PC-3 (cell line): Measurements from ENCODE around the gene GCKR. TPM values are rescaled to one million over a fixed set of nuclear protein-coding genes. Genes with fewer than 3 reads are reported as not detected.

Experiments
- ATAC-seq: fragments of 200-7000 bp; cut with Tn5 transposase; 2 replicates; pipeline ENCODE4 v1.9.1; 2020; ENCODE audit warnings: mild to moderate bottlenecking, moderate library complexity
- BruUV-seq: library from RNA; stranded (reverse); fragments of 400-500 nt; replicated peaks from 2 replicates; lab custom pipeline; 2021; lab: Mats Ljungman, UMichigan
- CTCF ChIA-PET: fragments of 300-600 bp; sonication (Branson Sonifier 250); formaldehyde crosslinking; loops from one replicate; lab custom pipeline; 2022; ENCODE audit warnings: antibody characterized with exemption; lab: Charles Lee
- POLR2A ChIA-PET: fragments of 300-600 bp; sonication (Branson Sonifier 250); formaldehyde crosslinking; loops from one replicate; lab custom pipeline; 2022; ENCODE audit warnings: antibody characterized with exemption; ENCODE audit not compliant: unreplicated experiment; lab: Charles Lee
- DNase-seq: peaks from one replicate; pipeline ENCODE4 v3.0.0-alpha.2; 2015
- H2AFZ ChIP-seq: fragments of 300-600 bp; sonication (generic); 2 replicates; pipeline ENCODE4 v1.6.0; 2016; ENCODE audit warnings: antibody characterized with exemption, low read length
- H3F3A ChIP-seq: fragments of 300-600 bp; sonication (generic); one replicate; pipeline ENCODE4 v1.6.0; 2017; ENCODE audit warnings: antibody characterized with exemption, low read length, control low read depth, mild to moderate bottlenecking; ENCODE audit not compliant: unreplicated experiment
- H3K27ac ChIP-seq: fragments of 300-600 bp; sonication (generic); 2 replicates; pipeline ENCODE4 v1.5.1; 2016; ENCODE audit warnings: mild to moderate bottlenecking, low read length
- H3K27me3 ChIP-seq: fragments of 300-600 bp; sonication (generic); 2 replicates; pipeline ENCODE4 v1.6.1; 2016; ENCODE audit warnings: low read length, mixed read lengths
- H3K36me3 ChIP-seq: fragments of 300-600 bp; sonication (generic); 2 replicates; pipeline ENCODE4 v1.6.1; 2016; ENCODE audit warnings: low read depth, mixed run types, low read length, mixed read lengths
- H3K4me1 ChIP-seq: fragments of 300-600 bp; sonication (generic); 2 replicates; pipeline ENCODE4 v1.5.1; 2016; ENCODE audit warnings: low read length; ENCODE audit not compliant: insufficient read depth
- H3K4me2 ChIP-seq: fragments of 300-600 bp; sonication (generic); 2 replicates; pipeline ENCODE4 v1.6.0; 2016; ENCODE audit warnings: low read length
- H3K4me3 ChIP-seq: fragments of 300-600 bp; sonication (generic); 2 replicates; pipeline ENCODE4 v1.5.1; 2016; ENCODE audit warnings: mild to moderate bottlenecking, low read length, mixed read lengths
- H3K79me2 ChIP-seq: fragments of 300-600 bp; sonication (generic); 2 replicates; pipeline ENCODE4 v1.6.1; 2017; ENCODE audit warnings: low read length, mixed read lengths
- H3K9ac ChIP-seq: fragments of 300-600 bp; sonication (generic); 2 replicates; pipeline ENCODE4 v1.6.0; 2016; ENCODE audit warnings: mild to moderate bottlenecking, low read length
- H3K9me2 ChIP-seq: fragments of 300-600 bp; sonication (generic); replicated peaks from 2 replicates; pipeline ENCODE4 v1.6.1; 2016; ENCODE audit warnings: mixed run types, low read length, mixed read lengths
- H3K9me3 ChIP-seq: fragments of 300-600 bp; sonication (generic); 2 replicates; pipeline ENCODE4 v1.6.1; 2016; ENCODE audit warnings: low read length, mixed read lengths
- H4K20me1 ChIP-seq: fragments of 300-600 bp; sonication (generic); 2 replicates; pipeline ENCODE4 v1.6.1; 2016; ENCODE audit warnings: low read length, mixed read lengths
- CTCF ChIP-seq: fragments of 300-600 bp; sonication (generic); conservative IDR thresholded peaks from 2 replicates; pipeline ENCODE4 v1.5.1; 2017; ENCODE audit warnings: antibody characterized with exemption, low read depth, mild to moderate bottlenecking, low read length
- EZH2 ChIP-seq: fragments of 300-600 bp; sonication (generic); IDR thresholded peaks from one replicate; pipeline ENCODE4 v1.6.1; 2017; ENCODE audit warnings: antibody characterized with exemption, mild to moderate bottlenecking, low read length; ENCODE audit not compliant: unreplicated experiment
- EZH2phosphoT487 ChIP-seq: fragments of 300-600 bp; sonication (generic); IDR thresholded peaks from 2 replicates; pipeline ENCODE4 v1.6.1; 2018; ENCODE audit warnings: mild to moderate bottlenecking, antibody characterized with exemption, low read length, borderline replicate concordance
- intact Hi-C: fragments of 100-400 bp; cut with micrococcal nuclease; formaldehyde crosslinking; loops from 2 replicates; pipeline ENCODE4 v1.9.0; 2023
- total RNA-seq: library from RNA; depleted of rRNA; stranded (reverse); fragments of >200 nt; gene quantifications from 2 replicates; pipeline ENCODE4 v1.2.3, GENCODE V29; 2014

Gene GCKR
- total RNA-seq, 1 experiment from 2014 or later = not detected

- H3F3A ChIP-seq = no peaks in the 10 kb centered on the region
- TF ChIP-seq EZH2phosphoT487 = no peak
- TF ChIP-seq CTCF = no peak
- TF ChIP-seq EZH2 = no peak
- CTCF ChIA-PET = no interaction called here
- no peaks in the 10 kb centered on the region for H4K20me1 ChIP-seq
- peak overlapping the region; percentile 71 for H3K4me3 ChIP-seq
- no peaks in the 10 kb centered on the region for H3K9me3 ChIP-seq
- H3K27me3 ChIP-seq = no peaks in the 10 kb centered on the region
- DNase-seq (no peak), ATAC-seq (no peak; the same call in 1 of the 2 replicates)
- H3K79me2 ChIP-seq = 0 out of 2 replicates have a peak, but pooled peaks cover 5% of the 10 kb centered on the region
- H3K4me2 ChIP-seq = peak overlapping the region; percentile 93
- no peaks in the 10 kb centered on the region for H3K36me3 ChIP-seq
- intact Hi-C loops = loop anchor here (1.0 kb wide), 1 partner anchor 139 kb away; no protein-coding TSS in a partner anchor
- H3K4me1 ChIP-seq = peaks cover 13% of the 10 kb centered on the region
- 0 out of 2 replicates have a peak overlapping the region, but pooled peaks have one; percentile 0 for H3K27ac ChIP-seq
- POLR2A ChIA-PET = no interaction called here
- no peaks in the 10 kb centered on the region for H3K9me2 ChIP-seq
- TSS peak; percentile 64 for BruUV-seq
- H2AFZ ChIP-seq = peak overlapping the region; percentile 82
- peak overlapping the region; percentile 42 for H3K9ac ChIP-seq
Observed at GRCh38 chr2:27489118-27489497, 7.5 kb upstream of the GCKR start.

DNA sequence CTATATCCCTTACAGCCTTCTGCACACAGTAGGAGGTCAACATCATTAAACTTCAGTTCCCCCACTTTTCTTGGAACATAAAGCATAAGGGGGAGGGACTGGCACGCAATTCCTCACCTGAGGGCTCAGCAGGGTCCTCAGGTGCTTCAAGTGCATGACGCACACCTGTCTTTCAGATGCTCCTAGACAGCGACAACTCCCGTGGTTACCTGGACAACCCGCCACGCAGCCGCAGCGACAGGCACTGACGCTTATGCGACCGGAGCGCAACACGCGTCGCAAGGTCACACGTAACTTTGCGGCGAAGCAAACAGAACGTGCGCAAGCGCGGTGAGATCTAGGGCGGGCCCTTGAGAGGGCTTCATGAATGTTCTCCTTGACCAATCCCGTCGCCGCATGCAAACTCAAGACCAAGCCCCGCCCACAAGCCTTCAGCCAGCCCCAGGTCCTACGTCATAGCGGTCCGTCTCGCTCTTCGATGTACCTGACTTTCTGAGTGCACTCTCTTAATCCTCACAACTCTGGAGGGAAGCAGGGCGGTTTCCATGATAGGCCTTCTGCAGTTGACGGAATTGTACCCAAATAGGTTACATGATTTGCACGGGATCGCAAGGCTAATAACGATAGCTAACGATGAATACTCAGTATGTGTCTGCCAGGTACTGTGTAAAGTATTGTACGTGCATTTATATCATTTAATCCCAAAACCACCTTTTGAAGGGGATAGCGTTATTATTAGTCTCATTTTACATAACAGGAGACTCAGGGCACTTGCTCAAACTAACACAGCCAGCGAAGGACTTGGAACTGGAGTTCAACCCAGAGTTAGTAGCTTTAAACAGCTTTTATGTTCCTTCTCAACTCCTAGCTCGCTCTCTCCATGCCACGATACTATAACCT lies 6.9 kb upstream of the GCKR start, which contains the start of gene IFT172:
IFT172 (minus strand) TSS at position 246 of the 900 bp plus-strand sequence; CDS start at position 156, 90 bp downstream.
- Histone ChIP-seq H3K9ac (peak within 1 kb of the TSS; percentile 42), H3K27ac (0 out of 2 replicates have a peak within 1 kb of the TSS, but pooled peaks have one; percentile 3), H3K4me2 (peak within 1 kb of the TSS; percentile 93), H3K36me3 (no peaks in the 10 kb centered on the region), H3K79me2 (0 out of 2 replicates have a peak, but pooled peaks cover 5% of the 10 kb centered on the region), H3K27me3 (no peaks in the 10 kb centered on the region), H3K4me3 (peak within 1 kb of the TSS; percentile 71), H4K20me1 (no peaks in the 10 kb centered on the region), H3K9me3 (no peaks in the 10 kb centered on the region), H2AFZ (peak within 1 kb of the TSS; percentile 94), H3F3A (no peaks in the 10 kb centered on the region), H3K9me2 (no peaks in the 10 kb centered on the region), H3K4me1 (peaks cover 16% of the 10 kb centered on the region)
- DNase-seq (peak; percentile 100), ATAC-seq (peak; percentile 98)
- ChIA-PET CTCF (no interaction called here), POLR2A (no interaction called here)
- intact Hi-C loops = loop anchor here (1.0 kb wide), 1 partner anchor 139 kb away; no protein-coding TSS in a partner anchor
- BruUV-seq = TSS peak; percentile 98
- TF ChIP-seq CTCF = no peak
- TF ChIP-seq EZH2 = no peak
- no peak for TF ChIP-seq EZH2phosphoT487
